ENCODE data around the gene SHISA5. TPM values are rescaled to one million over a fixed set of nuclear protein-coding genes. Genes with fewer than 3 reads are reported as not detected.
"Not testable (repeated sequence)": the region's sequence is repeated elsewhere in the genome, so short reads cannot be mapped to it uniquely, and the experiment has no call there.

SHISA5 gene
- polyA plus RNA-seq, 1 experiment: 217 TPM

GRCh38 chr3:48465531-48466378 lies 38.2 kb downstream of the SHISA5 start:
- H3K4me3 ChIP-seq (ENCODE audit: low read depth, low read length): peak overlapping the region; percentile 49
- peak; percentile 99 for DNase-seq (ENCODE audit: low read depth)
- H3K27me3 ChIP-seq (ENCODE audit: control insufficient read depth, insufficient read depth, low read length): no peaks in the 10 kb centered on the region
- H3K36me3 ChIP-seq (ENCODE audit: control insufficient read depth, insufficient read depth, low read length): peaks cover 41% of the 10 kb centered on the region
- ChIA-PET CTCF (interaction anchor here (0.8 to 4.2 kb wide), 5 partner anchors 11 to 218 kb away, joined by 3 to 25 read pairs (median 5); no protein-coding TSS in a partner anchor), POLR2A (no interaction called here)
- TF ChIP-seq CTCF (IDR thresholded peaks at IDR 0.05; ENCODE audit: insufficient read depth, low read depth, low read length): peak; percentile 78

- TF ChIP-seq CTCF (IDR thresholded peaks at IDR 0.05; ENCODE audit: insufficient read depth, low read depth, low read length): no peak
- H3K27me3 ChIP-seq (ENCODE audit: control insufficient read depth, insufficient read depth, low read length): no peaks in the 10 kb centered on the region
- CTCF ChIA-PET: interaction anchor here (1.7 to 4.2 kb wide), 4 partner anchors 11 to 93 kb away, joined by 3 to 25 read pairs (median 6); no protein-coding TSS in a partner anchor
- no peak overlapping the region for H3K4me3 ChIP-seq (ENCODE audit: low read depth, low read length)
- H3K36me3 ChIP-seq (ENCODE audit: control insufficient read depth, insufficient read depth, low read length): peaks cover 43% of the 10 kb centered on the region
- POLR2A ChIA-PET: no interaction called here
- no peak for DNase-seq (ENCODE audit: low read depth)
Observed at GRCh38 chr3:48465237-48465530, 38.8 kb downstream of the SHISA5 start.

GRCh38 chr3:48464713-48465221 lies 39.2 kb downstream of the SHISA5 start:
- POLR2A ChIA-PET: no interaction called here

GRCh38 chr3:48463703-48464102 lies 40.3 kb downstream of the SHISA5 start:
- ChIA-PET CTCF (interaction anchor here (0.6 to 4.2 kb wide), 7 partner anchors 9 to 193 kb away, joined by 3 to 25 read pairs (median 5); no protein-coding TSS in a partner anchor), POLR2A (interaction anchor here (0.6 kb wide), 1 partner anchor 83 kb away, joined by 4 read pairs; no protein-coding TSS in a partner anchor)

More at GRCh38 chr3:48464713-48465221, 39.2 kb downstream of the SHISA5 start:
- no peak for DNase-seq (ENCODE audit: low read depth)
- CTCF ChIA-PET: interaction anchor here (0.9 to 4.2 kb wide), 8 partner anchors 9 to 192 kb away, joined by 3 to 25 read pairs (median 5); no protein-coding TSS in a partner anchor
- TF ChIP-seq CTCF (IDR thresholded peaks at IDR 0.05; ENCODE audit: insufficient read depth, low read depth, low read length): no peak
- peaks cover 44% of the 10 kb centered on the region for H3K36me3 ChIP-seq (ENCODE audit: control insufficient read depth, insufficient read depth, low read length)
- no peak overlapping the region for H3K4me3 ChIP-seq (ENCODE audit: low read depth, low read length)
- no peaks in the 10 kb centered on the region for H3K27me3 ChIP-seq (ENCODE audit: control insufficient read depth, insufficient read depth, low read length)

GRCh38 chr3:48461767-48462166 lies 42.2 kb downstream of the SHISA5 start:
- H3K27me3 ChIP-seq (ENCODE audit: control insufficient read depth, insufficient read depth, low read length); H3K4me3 ChIP-seq (ENCODE audit: low read depth, low read length); DNase-seq (ENCODE audit: low read depth); POLR2A ChIA-PET: not testable (repeated sequence)
- peaks cover 23% of the 10 kb centered on the region for H3K36me3 ChIP-seq (ENCODE audit: control insufficient read depth, insufficient read depth, low read length)
- CTCF ChIA-PET: interaction anchor here (0.6 to 1.3 kb wide), 6 partner anchors 12 to 88 kb away, joined by 3 to 5 read pairs (median 3); partner anchors contain the start of gene ATRIP

More at GRCh38 chr3:48463703-48464102, 40.3 kb downstream of the SHISA5 start:
- Histone ChIP-seq H3K4me3 (ENCODE audit: low read depth, low read length) (no peak overlapping the region), H3K36me3 (ENCODE audit: control insufficient read depth, insufficient read depth, low read length) (peaks cover 38% of the 10 kb centered on the region), H3K27me3 (ENCODE audit: control insufficient read depth, insufficient read depth, low read length) (no peaks in the 10 kb centered on the region)
- DNase-seq (ENCODE audit: low read depth): no peak
- no peak for TF ChIP-seq CTCF (IDR thresholded peaks at IDR 0.05; ENCODE audit: insufficient read depth, low read depth, low read length)
